RWPE2 (cell line): Measurements from ENCODE around the gene MZF1.
"Not testable (repeated sequence)": the region's sequence is repeated elsewhere in the genome, so short reads cannot be mapped to it uniquely, and the experiment has no call there.

Experiments used
- ATAC-seq: fragments of 200-7000 bp; cut with Tn5 transposase; 3 replicates; pipeline ENCODE4 v1.9.1; 2021; ENCODE audit warnings: low read depth
- DNase-seq: peaks from one replicate; pipeline ENCODE4 v3.0.0-alpha.2; 2020; ENCODE audit warnings: low spot score
- H3K27ac ChIP-seq: fragments of 450-650 bp; 2 replicates; pipeline ENCODE4 v1.5.1; 2017; ENCODE audit warnings: mild to moderate bottlenecking; ENCODE audit not compliant: poor library complexity, severe bottlenecking
- H3K27me3 ChIP-seq: fragments of 250-450 bp; sonication (Bioruptor Pico); 2 replicates; pipeline ENCODE4 v1.5.1; 2021; ENCODE audit warnings: mild to moderate bottlenecking, moderate library complexity; ENCODE audit not compliant: insufficient read depth, poor library complexity, severe bottlenecking
- H3K36me3 ChIP-seq: fragments of 250-450 bp; sonication (Bioruptor Pico); 2 replicates; pipeline ENCODE4 v1.5.1; 2020; ENCODE audit warnings: low read depth, mild to moderate bottlenecking, moderate library complexity
- H3K4me1 ChIP-seq: fragments of 250-450 bp; sonication (Bioruptor Pico); 2 replicates; pipeline ENCODE4 v1.5.1; 2021; ENCODE audit warnings: mild to moderate bottlenecking, moderate library complexity; ENCODE audit not compliant: insufficient read depth, poor library complexity, severe bottlenecking
- H3K4me3 ChIP-seq: fragments of 250-450 bp; sonication (Bioruptor Pico); 2 replicates; pipeline ENCODE4 v1.5.1; 2021; ENCODE audit warnings: mild to moderate bottlenecking, moderate library complexity; ENCODE audit not compliant: severe bottlenecking
- H3K9me3 ChIP-seq: fragments of 250-450 bp; sonication (Bioruptor Pico); 2 replicates; pipeline ENCODE4 v1.5.1; 2021; ENCODE audit warnings: mild to moderate bottlenecking, moderate library complexity; ENCODE audit not compliant: severe bottlenecking
- CTCF ChIP-seq: fragments of 450-650 bp; IDR thresholded peaks from one replicate; pipeline ENCODE4 v1.5.1; 2017; ENCODE audit warnings: mild to moderate bottlenecking, moderate library complexity; ENCODE audit not compliant: poor library complexity, severe bottlenecking

The MZF1 gene

GRCh38 chr19:58572818-58573657, at the start of gene MZF1:
Gene MZF1 (minus strand): TSS chr19:58573335. CDS start chr19:58571389, 1,946 bp downstream.
- TF ChIP-seq CTCF = peak; percentile 6
- no peaks in the 10 kb centered on the region for H3K36me3 ChIP-seq
- H3K9me3 ChIP-seq = no peaks in the 10 kb centered on the region
- peak within 1 kb of the TSS; percentile 86 for H3K27ac ChIP-seq
- DNase-seq (peak; percentile 100), ATAC-seq (peak; percentile 70)
- H3K4me3 ChIP-seq = peak within 1 kb of the TSS; percentile 55
- peaks cover 3% of the 10 kb centered on the region for H3K4me1 ChIP-seq
- H3K27me3 ChIP-seq = no peaks in the 10 kb centered on the region

GRCh38 chr19:58607213-58607612, 34.1 kb upstream of the MZF1 start:
- not testable (repeated sequence) for DNase-seq, H3K4me3 ChIP-seq, H3K27ac ChIP-seq, ATAC-seq, H3K27me3 ChIP-seq, H3K36me3 ChIP-seq, H3K9me3 ChIP-seq, H3K4me1 ChIP-seq

- not testable (repeated sequence) for H3K4me1 ChIP-seq, H3K27me3 ChIP-seq, H3K9me3 ChIP-seq, H3K36me3 ChIP-seq, ATAC-seq, H3K4me3 ChIP-seq, H3K27ac ChIP-seq, DNase-seq
- TF ChIP-seq CTCF = peak; percentile 13
Observed at GRCh38 chr19:58606251-58606896, 33.2 kb upstream of the MZF1 start.

- no peak for DNase-seq
- Histone ChIP-seq H3K27me3 (no peaks in the 10 kb centered on the region), H3K9me3 (no peaks in the 10 kb centered on the region), H3K36me3 (peaks cover 6% of the 10 kb centered on the region; the same call in 1 of the 2 replicates), H3K27ac (no peak overlapping the region), H3K4me1 (no peaks in the 10 kb centered on the region), H3K4me3 (no peak overlapping the region)
- TF ChIP-seq CTCF = no peak
- no peak for ATAC-seq
Observed at GRCh38 chr19:58586133-58586765, 13.1 kb upstream of the MZF1 start.

- TF ChIP-seq CTCF = no peak
- Histone ChIP-seq H3K27ac (no peak overlapping the region), H3K4me1 (no peaks in the 10 kb centered on the region), H3K27me3 (no peaks in the 10 kb centered on the region), H3K4me3 (no peak overlapping the region), H3K36me3 (peaks cover 6% of the 10 kb centered on the region; the same call in 1 of the 2 replicates), H3K9me3 (no peaks in the 10 kb centered on the region)
- DNase-seq (no peak), ATAC-seq (no peak)
Observed at GRCh38 chr19:58585442-58586132, 12.5 kb upstream of the MZF1 start.
